NCI-H1105 (cell line): ENCODE measurements around the gene ANAPC16.
"Not testable (repeated sequence)": the region's sequence is repeated elsewhere in the genome, so short reads cannot be mapped to it uniquely, and the experiment has no call there.

Experiments used
- DNase-seq: peaks from one replicate; lab custom pipeline; 2025; lab: John Stamatoyannopoulos, UW

ANAPC16 gene

DNA sequence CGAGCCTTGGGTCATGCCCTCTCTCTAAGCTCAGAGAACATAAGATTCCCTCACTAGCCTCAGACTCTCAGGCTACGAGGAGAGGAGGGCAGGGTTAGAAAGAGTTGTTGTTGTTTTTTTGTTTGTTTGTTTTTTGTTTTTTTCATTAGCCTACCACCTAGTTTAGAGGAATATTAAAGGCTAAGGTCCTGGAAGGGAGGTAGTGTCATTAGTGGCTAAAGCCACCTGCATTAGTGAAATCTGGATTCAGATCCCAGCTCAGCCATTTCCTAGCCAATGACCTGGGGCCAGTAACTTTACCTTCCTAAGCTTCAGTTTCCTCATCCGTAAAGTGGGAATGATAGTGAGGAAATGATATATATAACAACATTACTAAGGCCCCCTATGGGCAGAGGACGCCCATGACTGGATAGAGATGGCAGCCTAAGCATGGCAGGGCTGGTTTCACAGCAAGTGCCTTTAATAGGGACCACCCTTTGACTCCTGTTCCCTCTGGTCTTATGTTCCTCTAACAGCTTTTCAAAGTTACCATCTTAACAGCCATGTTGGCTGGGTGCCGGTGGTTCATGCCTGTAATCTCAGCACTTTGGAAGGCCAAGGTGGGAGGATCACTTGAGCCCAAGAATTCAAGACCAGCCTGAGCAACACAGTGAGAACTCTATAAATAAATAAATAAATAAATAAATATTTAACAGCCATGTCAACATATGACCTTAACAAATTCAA is 63.0 kb downstream of the ANAPC16 start:
- no peak for DNase-seq

DNA sequence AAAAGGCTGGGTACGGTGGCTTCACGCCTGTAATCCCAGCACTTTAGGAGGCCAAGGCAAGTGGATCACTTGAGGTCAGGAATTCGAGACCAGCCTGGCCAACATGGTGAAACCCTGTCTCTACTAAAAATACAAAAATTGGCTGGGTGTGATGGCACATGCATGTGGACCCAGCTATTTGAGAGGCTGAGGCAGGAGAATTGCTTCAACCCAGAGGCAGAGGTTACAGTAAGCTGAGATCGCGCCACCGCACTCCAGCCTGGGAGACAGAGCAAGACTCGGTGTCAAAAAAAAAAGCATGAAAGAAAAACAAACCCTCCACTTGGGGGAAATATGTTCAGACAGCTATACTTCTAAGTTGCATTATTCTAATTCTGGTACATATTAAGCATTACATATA is 63.8 kb downstream of the ANAPC16 start:
- not testable (repeated sequence) for DNase-seq

DNA sequence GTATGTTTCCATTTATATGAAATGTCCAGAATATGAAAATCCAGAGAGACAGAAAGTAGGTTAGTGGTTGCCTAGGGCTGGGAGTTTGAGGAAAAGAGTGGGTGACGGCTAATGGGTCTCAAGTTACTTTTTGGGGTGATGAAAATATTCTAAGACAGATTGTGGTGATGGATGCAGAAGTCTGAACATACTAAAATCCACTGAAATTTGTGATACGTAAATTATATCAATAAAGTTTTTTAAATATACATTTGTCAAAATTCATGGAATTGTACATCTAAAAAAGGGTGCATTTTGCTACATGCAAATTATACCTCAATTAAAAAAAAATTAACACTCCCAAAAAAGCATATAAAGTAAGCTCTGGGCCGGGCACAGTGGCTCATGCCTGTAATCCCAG is 67.3 kb downstream of the ANAPC16 start:
- DNase-seq, result no peak
